ENCODE measurements around the gene ALDH1L2.

ALDH1L2 gene

DNA sequence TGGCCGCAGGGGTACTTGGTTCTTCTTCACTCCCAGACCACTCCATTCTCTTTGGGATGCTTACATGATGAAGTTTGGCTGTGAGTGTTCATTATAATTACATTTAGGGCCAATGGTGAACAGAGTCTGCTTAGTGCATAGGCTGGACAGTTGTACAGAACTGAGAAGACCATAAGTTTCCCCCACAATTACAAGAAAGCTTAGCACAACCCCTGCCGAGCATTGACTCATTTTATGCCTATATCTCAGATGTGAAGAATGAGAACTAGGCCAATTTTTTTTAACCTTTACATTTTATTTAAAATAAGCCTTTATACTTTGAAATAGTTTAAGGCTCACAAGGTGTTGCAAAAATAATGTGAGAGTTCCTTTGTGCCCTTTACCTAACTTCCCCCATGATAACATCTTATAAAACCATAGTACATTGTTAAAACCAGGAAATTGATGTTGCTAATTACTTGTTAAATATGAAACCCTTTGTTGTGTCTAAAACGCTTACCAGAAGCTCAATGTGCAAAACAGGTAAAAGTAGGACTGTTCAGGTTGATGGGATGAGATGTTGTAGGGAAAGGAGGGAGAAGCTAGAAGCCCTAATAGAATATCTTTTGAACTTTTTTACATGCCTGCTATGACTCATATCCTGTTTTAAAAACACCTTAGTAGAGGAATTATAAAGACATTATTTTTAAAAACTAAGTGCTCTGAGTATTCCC lies 47.2 kb downstream of the ALDH1L2 start:
- ChIA-PET CTCF (no interaction called here), POLR2A (no interaction called here)
- H3K4me3 ChIP-seq (ENCODE audit: low read depth, low read length) = no peak overlapping the region
- H3K4me1 ChIP-seq (ENCODE audit: control insufficient read depth, insufficient read depth, low read length) = no peaks in the 10 kb centered on the region
- TF ChIP-seq, protein P1, sequence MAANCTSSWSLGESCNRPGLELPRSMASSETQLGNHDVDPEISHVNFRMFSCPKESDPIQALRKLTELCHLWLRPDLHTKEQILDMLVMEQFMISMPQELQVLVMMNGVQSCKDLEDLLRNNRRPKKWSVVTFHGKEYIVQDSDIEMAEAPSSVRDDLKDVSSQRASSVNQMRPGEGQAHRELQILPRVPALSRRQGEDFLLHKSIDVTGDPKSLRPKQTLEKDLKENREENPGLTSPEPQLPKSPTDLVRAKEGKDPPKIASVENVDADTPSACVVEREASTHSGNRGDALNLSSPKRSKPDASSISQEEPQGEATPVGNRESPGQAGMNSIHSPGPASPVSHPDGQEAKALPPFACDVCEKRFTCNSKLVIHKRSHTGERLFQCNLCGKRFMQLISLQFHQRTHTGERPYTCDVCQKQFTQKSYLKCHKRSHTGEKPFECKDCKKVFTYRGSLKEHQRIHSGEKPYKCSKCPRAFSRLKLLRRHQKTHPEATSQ (tag by site-specific recombination; IDR thresholded peaks at IDR 0.05) = no peak
- TF ChIP-seq ZNF37A (tag by site-specific recombination; IDR thresholded peaks at IDR 0.05) (no peak), SP3 (tag by site-specific recombination; IDR thresholded peaks at IDR 0.05) (no peak), GFI1B (tag by site-specific recombination; IDR thresholded peaks at IDR 0.05) (no peak), ZNF184 (tag by site-specific recombination; IDR thresholded peaks at IDR 0.05) (no peak), ZNF623 (tag by site-specific recombination; IDR thresholded peaks at IDR 0.05) (no peak), KLF8 (tag by site-specific recombination; IDR thresholded peaks at IDR 0.05) (no peak), ZNF280C (tag by site-specific recombination; IDR thresholded peaks at IDR 0.05) (no peak), ZNF202 (tag by site-specific recombination; IDR thresholded peaks at IDR 0.05; ENCODE audit: borderline replicate concordance) (no peak), TRIM28 (IDR thresholded peaks at IDR 0.05; ENCODE audit: borderline replicate concordance, low read length) (no peak), OSR2 (tag by site-specific recombination; IDR thresholded peaks at IDR 0.05) (no peak), ZSCAN23 (tag by site-specific recombination; IDR thresholded peaks at IDR 0.05) (no peak), ZFP41 (tag by site-specific recombination; IDR thresholded peaks at IDR 0.05; ENCODE audit: borderline replicate concordance) (no peak), ZNF423 (tag by site-specific recombination; IDR thresholded peaks at IDR 0.05) (no peak), ZNF335 (tag by site-specific recombination; conservative IDR thresholded peaks at IDR 0.05) (no peak)
- TF ChIP-seq, protein P2, sequence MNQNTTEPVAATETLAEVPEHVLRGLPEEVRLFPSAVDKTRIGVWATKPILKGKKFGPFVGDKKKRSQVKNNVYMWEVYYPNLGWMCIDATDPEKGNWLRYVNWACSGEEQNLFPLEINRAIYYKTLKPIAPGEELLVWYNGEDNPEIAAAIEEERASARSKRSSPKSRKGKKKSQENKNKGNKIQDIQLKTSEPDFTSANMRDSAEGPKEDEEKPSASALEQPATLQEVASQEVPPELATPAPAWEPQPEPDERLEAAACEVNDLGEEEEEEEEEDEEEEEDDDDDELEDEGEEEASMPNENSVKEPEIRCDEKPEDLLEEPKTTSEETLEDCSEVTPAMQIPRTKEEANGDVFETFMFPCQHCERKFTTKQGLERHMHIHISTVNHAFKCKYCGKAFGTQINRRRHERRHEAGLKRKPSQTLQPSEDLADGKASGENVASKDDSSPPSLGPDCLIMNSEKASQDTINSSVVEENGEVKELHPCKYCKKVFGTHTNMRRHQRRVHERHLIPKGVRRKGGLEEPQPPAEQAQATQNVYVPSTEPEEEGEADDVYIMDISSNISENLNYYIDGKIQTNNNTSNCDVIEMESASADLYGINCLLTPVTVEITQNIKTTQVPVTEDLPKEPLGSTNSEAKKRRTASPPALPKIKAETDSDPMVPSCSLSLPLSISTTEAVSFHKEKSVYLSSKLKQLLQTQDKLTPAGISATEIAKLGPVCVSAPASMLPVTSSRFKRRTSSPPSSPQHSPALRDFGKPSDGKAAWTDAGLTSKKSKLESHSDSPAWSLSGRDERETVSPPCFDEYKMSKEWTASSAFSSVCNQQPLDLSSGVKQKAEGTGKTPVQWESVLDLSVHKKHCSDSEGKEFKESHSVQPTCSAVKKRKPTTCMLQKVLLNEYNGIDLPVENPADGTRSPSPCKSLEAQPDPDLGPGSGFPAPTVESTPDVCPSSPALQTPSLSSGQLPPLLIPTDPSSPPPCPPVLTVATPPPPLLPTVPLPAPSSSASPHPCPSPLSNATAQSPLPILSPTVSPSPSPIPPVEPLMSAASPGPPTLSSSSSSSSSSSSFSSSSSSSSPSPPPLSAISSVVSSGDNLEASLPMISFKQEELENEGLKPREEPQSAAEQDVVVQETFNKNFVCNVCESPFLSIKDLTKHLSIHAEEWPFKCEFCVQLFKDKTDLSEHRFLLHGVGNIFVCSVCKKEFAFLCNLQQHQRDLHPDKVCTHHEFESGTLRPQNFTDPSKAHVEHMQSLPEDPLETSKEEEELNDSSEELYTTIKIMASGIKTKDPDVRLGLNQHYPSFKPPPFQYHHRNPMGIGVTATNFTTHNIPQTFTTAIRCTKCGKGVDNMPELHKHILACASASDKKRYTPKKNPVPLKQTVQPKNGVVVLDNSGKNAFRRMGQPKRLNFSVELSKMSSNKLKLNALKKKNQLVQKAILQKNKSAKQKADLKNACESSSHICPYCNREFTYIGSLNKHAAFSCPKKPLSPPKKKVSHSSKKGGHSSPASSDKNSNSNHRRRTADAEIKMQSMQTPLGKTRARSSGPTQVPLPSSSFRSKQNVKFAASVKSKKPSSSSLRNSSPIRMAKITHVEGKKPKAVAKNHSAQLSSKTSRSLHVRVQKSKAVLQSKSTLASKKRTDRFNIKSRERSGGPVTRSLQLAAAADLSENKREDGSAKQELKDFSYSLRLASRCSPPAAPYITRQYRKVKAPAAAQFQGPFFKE (tag by site-specific recombination; IDR thresholded peaks at IDR 0.05; ENCODE audit: borderline replicate concordance) = no peak
- H3K27ac ChIP-seq (ENCODE audit: extremely low read depth, low read depth, low read length) = no peak overlapping the region
- no peaks in the 10 kb centered on the region for H3K36me3 ChIP-seq (ENCODE audit: control insufficient read depth in 2 of 2, insufficient read depth in 1 of 2, low read length in 2 of 2)
- H3K9me3 ChIP-seq (ENCODE audit: control insufficient read depth, insufficient read depth, low read depth, low read length) = no peaks in the 10 kb centered on the region

- no peaks in the 10 kb centered on the region for H3K4me1 ChIP-seq (ENCODE audit: control insufficient read depth, insufficient read depth, low read length)
- H3K9me3 ChIP-seq (ENCODE audit: control insufficient read depth, insufficient read depth, low read depth, low read length) = no peaks in the 10 kb centered on the region
- ChIA-PET CTCF (interaction anchor here (0.6 to 0.8 kb wide), 2 partner anchors 803 to 834 kb away, joined by 3 read pairs; no protein-coding TSS in a partner anchor), POLR2A (no interaction called here)
- H3K27ac ChIP-seq (ENCODE audit: extremely low read depth, low read depth, low read length) = no peak overlapping the region
- no peak overlapping the region for H3K4me3 ChIP-seq (ENCODE audit: low read depth, low read length)
- H3K36me3 ChIP-seq (ENCODE audit: control insufficient read depth in 2 of 2, insufficient read depth in 1 of 2, low read length in 2 of 2) = no peaks in the 10 kb centered on the region
- TF ChIP-seq WT1 (tag by site-specific recombination; IDR thresholded peaks at IDR 0.05) (no peak), ZNF747 (tag by site-specific recombination; IDR thresholded peaks at IDR 0.05) (no peak), ZNF211 (tag by site-specific recombination; IDR thresholded peaks at IDR 0.05; ENCODE audit: low read depth) (no peak), KLF10 (tag by site-specific recombination; IDR thresholded peaks at IDR 0.05) (no peak), GFI1B (tag by site-specific recombination; IDR thresholded peaks at IDR 0.05) (no peak), MZF1 (tag by site-specific recombination; IDR thresholded peaks at IDR 0.05; ENCODE audit: borderline replicate concordance) (no peak), ZNF76 (tag by site-specific recombination; IDR thresholded peaks at IDR 0.05; ENCODE audit: borderline replicate concordance, low read depth) (no peak), ZNF24 (tag by site-specific recombination; IDR thresholded peaks at IDR 0.05) (no peak), ZNF670 (tag by site-specific recombination; IDR thresholded peaks at IDR 0.05; ENCODE audit: low read depth) (no peak), ZBTB8A (tag by site-specific recombination; IDR thresholded peaks at IDR 0.05) (no peak)
- TF ChIP-seq, protein P3, sequence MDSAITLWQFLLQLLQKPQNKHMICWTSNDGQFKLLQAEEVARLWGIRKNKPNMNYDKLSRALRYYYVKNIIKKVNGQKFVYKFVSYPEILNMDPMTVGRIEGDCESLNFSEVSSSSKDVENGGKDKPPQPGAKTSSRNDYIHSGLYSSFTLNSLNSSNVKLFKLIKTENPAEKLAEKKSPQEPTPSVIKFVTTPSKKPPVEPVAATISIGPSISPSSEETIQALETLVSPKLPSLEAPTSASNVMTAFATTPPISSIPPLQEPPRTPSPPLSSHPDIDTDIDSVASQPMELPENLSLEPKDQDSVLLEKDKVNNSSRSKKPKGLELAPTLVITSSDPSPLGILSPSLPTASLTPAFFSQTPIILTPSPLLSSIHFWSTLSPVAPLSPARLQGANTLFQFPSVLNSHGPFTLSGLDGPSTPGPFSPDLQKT (IDR thresholded peaks at IDR 0.05; ENCODE audit: borderline replicate concordance, low read depth, low read length) = no peak
Measured at GRCh38 chr12:105033851-105034250, 50.4 kb downstream of the ALDH1L2 start.

Measured in HEK293 (cell line).